ENCODE data around the gene TRIP6.

DNA sequence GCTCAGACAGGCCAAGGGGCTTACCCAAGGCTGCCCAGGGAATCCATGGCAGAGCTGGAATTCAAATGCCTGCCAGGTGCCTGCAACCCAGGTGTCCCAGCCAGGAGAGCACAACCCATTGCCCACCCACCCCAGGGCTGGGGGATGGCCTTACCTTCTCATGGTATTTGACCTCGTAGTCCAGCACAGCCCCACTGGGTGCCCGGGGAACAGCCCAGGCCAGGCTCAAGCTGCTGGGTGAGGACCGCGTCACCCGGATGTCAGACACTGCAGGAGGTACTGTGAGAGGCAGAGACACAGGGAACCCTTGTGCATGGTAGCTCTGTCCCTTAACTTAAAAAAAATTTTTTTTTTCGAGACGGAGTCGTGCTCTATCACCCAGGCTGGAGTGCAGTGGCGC, 48.8 kb upstream of the TRIP6 start:
- TF ChIP-seq, protein P1, sequence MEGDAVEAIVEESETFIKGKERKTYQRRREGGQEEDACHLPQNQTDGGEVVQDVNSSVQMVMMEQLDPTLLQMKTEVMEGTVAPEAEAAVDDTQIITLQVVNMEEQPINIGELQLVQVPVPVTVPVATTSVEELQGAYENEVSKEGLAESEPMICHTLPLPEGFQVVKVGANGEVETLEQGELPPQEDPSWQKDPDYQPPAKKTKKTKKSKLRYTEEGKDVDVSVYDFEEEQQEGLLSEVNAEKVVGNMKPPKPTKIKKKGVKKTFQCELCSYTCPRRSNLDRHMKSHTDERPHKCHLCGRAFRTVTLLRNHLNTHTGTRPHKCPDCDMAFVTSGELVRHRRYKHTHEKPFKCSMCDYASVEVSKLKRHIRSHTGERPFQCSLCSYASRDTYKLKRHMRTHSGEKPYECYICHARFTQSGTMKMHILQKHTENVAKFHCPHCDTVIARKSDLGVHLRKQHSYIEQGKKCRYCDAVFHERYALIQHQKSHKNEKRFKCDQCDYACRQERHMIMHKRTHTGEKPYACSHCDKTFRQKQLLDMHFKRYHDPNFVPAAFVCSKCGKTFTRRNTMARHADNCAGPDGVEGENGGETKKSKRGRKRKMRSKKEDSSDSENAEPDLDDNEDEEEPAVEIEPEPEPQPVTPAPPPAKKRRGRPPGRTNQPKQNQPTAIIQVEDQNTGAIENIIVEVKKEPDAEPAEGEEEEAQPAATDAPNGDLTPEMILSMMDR (IDR thresholded peaks at IDR 0.05; ENCODE audit: low read depth, low read length), result no peak
- TF ChIP-seq EZH2phosphoT487 (IDR thresholded peaks at IDR 0.05; ENCODE audit: low read depth), result no peak

Measured in OCI-LY3 (cell line).